CD4-positive, alpha-beta T cell treated with Interleukin-10 for 1 hour (primary cell): ENCODE results near the gene CDK11A.

Experiments
- DNase-seq: peaks from one replicate; pipeline ENCODE4 v3.0.0-alpha.2; 2020

CDK11A gene

GRCh38 chr1:1724035-1724864 is at the start of gene CDK11A:
Gene CDK11A (minus strand): TSS chr1:1724357. CDS start chr1:1722818, 1,539 bp downstream.
- DNase-seq = peak; percentile 99

GRCh38 chr1:1773874-1774273 is 49.7 kb upstream of the CDK11A start:
- no peak for DNase-seq

- DNase-seq = no peak
Observed at GRCh38 chr1:1771096-1771495, 46.9 kb upstream of the CDK11A start.

- no peak for DNase-seq
Observed at GRCh38 chr1:1770102-1770501, 45.9 kb upstream of the CDK11A start.

- no peak for DNase-seq
Observed at GRCh38 chr1:1768249-1768992, 44.3 kb upstream of the CDK11A start.

GRCh38 chr1:1764876-1765470 is 40.8 kb upstream of the CDK11A start:
- DNase-seq = no peak

DNA sequence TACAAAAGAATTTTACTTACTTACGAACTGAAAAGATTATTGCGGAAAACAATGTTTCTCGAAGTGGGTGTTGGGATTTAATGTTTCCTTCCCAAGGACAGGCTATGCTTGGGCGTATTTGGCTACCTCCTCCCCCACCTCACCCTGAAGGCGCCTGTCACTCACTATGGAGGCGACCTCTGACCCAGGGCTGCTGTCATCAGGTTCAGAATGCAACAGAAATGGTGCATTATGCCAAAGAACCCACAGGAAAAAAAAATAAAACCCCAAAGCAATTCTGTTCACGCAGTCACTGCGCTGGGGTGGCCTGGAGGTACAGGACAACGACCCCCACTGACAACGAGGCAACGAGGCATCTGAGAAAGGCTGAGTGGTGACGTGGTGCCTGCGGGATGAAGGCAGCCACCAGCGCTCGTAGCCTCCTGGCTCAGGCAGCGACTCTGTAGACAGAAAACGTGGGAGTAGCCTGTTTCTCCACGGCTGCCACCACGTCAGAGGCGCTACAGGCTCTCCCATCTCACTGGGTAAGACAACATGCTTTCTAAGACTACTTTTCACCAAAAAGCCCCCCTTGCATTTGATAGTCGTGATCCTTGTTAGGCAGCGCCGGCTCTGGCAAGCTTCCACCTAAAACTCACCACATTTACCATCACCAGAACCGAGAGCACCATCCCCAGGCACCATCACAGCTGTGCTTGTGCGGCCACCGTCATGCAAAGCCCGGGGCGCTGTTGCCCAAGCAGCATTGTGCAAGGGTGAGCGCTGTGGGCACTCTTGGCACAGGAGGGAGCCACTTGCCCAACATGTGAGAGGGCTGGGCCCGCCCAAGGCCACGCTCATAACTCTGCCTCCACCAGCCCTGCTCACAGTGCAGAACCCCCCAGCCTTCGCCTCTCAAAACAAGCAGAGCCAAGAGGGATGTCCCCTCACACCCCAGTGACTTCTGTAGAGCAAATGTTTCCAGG is 39.8 kb upstream of the CDK11A start:
- DNase-seq = peak; percentile 24

GRCh38 chr1:1761504-1762376 is 37.6 kb upstream of the CDK11A start:
- DNase-seq = no peak

DNA sequence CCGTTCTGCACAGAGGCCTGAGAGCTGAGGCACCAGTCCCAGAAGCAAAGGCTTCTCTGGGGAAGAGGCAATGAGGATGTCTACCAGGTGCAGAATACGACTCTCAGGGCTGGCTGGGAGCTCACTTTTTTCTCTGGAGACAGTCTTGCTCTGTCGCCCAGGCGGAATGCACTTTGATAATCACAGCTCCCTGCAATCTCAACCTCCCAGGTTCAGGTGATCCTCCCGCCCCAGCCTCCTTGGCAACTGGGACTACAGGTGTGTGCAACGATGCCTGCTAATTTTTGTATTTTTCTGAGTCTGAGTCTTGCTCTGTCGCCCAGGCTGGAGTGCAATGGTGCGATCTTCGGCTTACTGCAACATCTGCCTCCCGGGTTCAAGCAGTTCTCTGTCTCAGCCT is 36.6 kb upstream of the CDK11A start:
- no peak for DNase-seq

DNA sequence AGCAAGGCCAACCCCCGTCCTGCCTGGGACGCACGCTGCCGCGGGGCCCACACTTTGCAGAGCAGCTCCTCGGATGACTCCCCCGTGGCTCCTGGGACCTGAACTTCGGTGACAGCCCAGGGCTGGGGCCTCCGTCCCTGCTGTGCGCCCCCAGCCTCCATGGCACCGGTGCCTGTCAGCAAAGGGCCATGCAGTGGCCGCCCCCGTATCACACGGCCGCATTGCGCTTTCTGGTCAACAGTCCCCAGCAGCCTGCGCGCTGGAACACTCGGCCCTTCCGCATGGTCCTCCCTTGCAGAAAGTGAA is 36.1 kb upstream of the CDK11A start:
- no peak for DNase-seq

- DNase-seq = no peak
Observed at GRCh38 chr1:1759456-1760344, 35.5 kb upstream of the CDK11A start.

GRCh38 chr1:1758692-1759455 is 34.7 kb upstream of the CDK11A start:
- DNase-seq = no peak

DNA sequence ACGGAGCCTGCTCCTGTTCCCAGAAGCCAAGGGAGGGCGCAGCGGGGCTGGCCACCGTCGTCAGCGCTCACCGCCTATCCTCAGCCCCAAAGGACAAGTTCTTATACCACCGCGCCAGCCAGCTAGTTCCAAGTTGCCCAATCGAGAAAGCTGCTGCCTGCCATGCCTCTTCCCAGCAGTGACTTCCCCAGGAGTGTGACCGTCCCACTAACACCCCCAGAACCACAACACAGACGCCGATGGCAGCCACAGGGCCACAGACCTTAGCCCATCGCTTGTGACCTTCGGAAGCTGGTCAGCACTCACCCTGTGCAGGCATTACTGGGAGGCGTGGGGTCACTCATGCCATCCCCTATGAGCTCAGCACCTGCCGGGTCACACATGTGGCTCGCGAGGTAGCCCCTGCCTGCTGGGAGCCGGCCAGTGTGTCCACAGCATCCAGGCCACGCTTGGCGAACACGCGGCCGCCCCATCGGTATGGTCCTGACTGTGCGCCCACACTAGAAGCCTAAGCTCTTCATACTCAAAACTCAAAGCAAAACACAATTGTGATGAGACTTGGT is 34.0 kb upstream of the CDK11A start:
- no peak for DNase-seq

- no peak for DNase-seq
Observed at GRCh38 chr1:1757422-1758058, 33.4 kb upstream of the CDK11A start.

- no peak for DNase-seq
Observed at GRCh38 chr1:1756661-1757421, 32.7 kb upstream of the CDK11A start.

GRCh38 chr1:1755852-1756251 is 31.7 kb upstream of the CDK11A start:
- no peak for DNase-seq

GRCh38 chr1:1755426-1755825 is 31.3 kb upstream of the CDK11A start:
- no peak for DNase-seq
